M059J (cell line): Measurements from ENCODE around the gene SYN1. TPM values are rescaled to one million over a fixed set of nuclear protein-coding genes. Genes with fewer than 3 reads are reported as not detected.

ENCODE experiments used
- DNase-seq: peaks from one replicate; pipeline ENCODE4 v3.0.0-alpha.2; 2012; ENCODE audit warnings: low read depth
- total RNA-seq: library from RNA; depleted of rRNA; stranded (reverse); fragments of >200 nt; shearing (Covaris generic); gene quantifications from 2 replicates; pipeline ENCODE4 v1.2.3, GENCODE V29; 2014; rRNA removed

The SYN1 gene
- total RNA-seq, 1 experiment from 2014 or later: 1.4 TPM

- DNase-seq: no peak
These were observed 90.1 kb downstream of the SYN1 start for GRCh38 chrX:47529548-47529947.

GRCh38 chrX:47523713-47524166 is 95.9 kb downstream of the SYN1 start:
- DNase-seq: no peak

GRCh38 chrX:47523297-47523696 is 96.4 kb downstream of the SYN1 start:
- DNase-seq: peak; percentile 69

Other genes starting within 250 kb of the SYN1 start
- gene ZNF157, start 249.3 kb downstream of the SYN1 start, total RNA-seq: 0.05 and 0.20 TPM in 2 replicates
- 8.2 and 11.7 TPM in 2 replicates for gene ZNF41, start 136.6 kb downstream of the SYN1 start, total RNA-seq
- 46.5 and 47.7 TPM in 2 replicates for gene ARAF, start 58.7 kb downstream of the SYN1 start, total RNA-seq
- 313 and 355 TPM in 2 replicates for gene TIMP1, start 37.4 kb downstream of the SYN1 start, total RNA-seq
- not detected in 2 replicates for gene CFP, start 10.1 kb upstream of the SYN1 start, total RNA-seq
- gene ELK1, start 30.7 kb upstream of the SYN1 start, total RNA-seq: 37.9 and 51.0 TPM in 2 replicates
- gene UXT, start 39.3 kb upstream of the SYN1 start, total RNA-seq: 178 and 233 TPM in 2 replicates
- 3.7 and 5.6 TPM in 2 replicates for gene ZNF81, start 217.0 kb upstream of the SYN1 start, total RNA-seq